IMR-90 (cell line): ENCODE measurements around the gene CDON. TPM values are rescaled to one million over a fixed set of nuclear protein-coding genes. Genes with fewer than 3 reads are reported as not detected.

Experiments
- ATAC-seq: fragments of 200-7000 bp; cut with Tn5 transposase; 2 replicates; pipeline ENCODE4 v1.9.1; 2020; ENCODE audit warnings: low read depth, mild to moderate bottlenecking, moderate library complexity
- BruUV-seq: library from RNA; stranded (reverse); fragments of 400-500 nt; replicated peaks from 2 replicates; lab custom pipeline; 2021; lab: Mats Ljungman, UMichigan
- CTCF ChIA-PET: fragments of 300-600 bp; formaldehyde crosslinking; extraction: SDS; loops from one replicate; lab custom pipeline; 2021; ENCODE audit warnings: antibody characterized with exemption; lab: Yijun Ruan, JAX
- POLR2A ChIA-PET: fragments of 300-600 bp; sonication (Branson Sonifier 250); formaldehyde crosslinking; loops from one replicate; lab custom pipeline; 2022; ENCODE audit warnings: antibody characterized with exemption; ENCODE audit not compliant: unreplicated experiment; lab: Charles Lee
- DNase-seq: peaks from one replicate; pipeline ENCODE4 v3.0.0; 2013
- H2AFZ ChIP-seq: replicated peaks from 2 replicates; pipeline ENCODE3; 2013; ENCODE audit warnings: low read length, mild to moderate bottlenecking; ENCODE audit not compliant: poor library complexity
- H2AK5ac ChIP-seq: 2 replicates; pipeline ENCODE4 v1.6.1; 2013; ENCODE audit warnings: low read depth, low read length, inconsistent platforms
- H2AK9ac ChIP-seq: replicated peaks from 2 replicates; pipeline ENCODE3; 2013; ENCODE audit warnings: mild to moderate bottlenecking, low read depth, low read length, moderate library complexity; ENCODE audit not compliant: poor library complexity
- H2BK120ac ChIP-seq: 2 replicates; pipeline ENCODE4 v1.6.1; 2013; ENCODE audit warnings: low read depth, low read length, inconsistent platforms
- H2BK15ac ChIP-seq: 3 replicates; pipeline ENCODE4 v1.6.1; 2013; ENCODE audit warnings: low read depth, low read length, inconsistent platforms
- H2BK20ac ChIP-seq: 2 replicates; pipeline ENCODE4 v1.6.1; 2013; ENCODE audit warnings: low read depth, mild to moderate bottlenecking, inconsistent platforms, low read length, moderate library complexity
- H2BK5ac ChIP-seq: 2 replicates; pipeline ENCODE4 v1.6.1; 2013; ENCODE audit warnings: mild to moderate bottlenecking, low read depth, low read length, inconsistent platforms; ENCODE audit not compliant: poor library complexity, severe bottlenecking
- H3K14ac ChIP-seq: replicated peaks from 2 replicates; pipeline ENCODE4 v1.6.1; 2013; ENCODE audit warnings: low read depth, low read length, inconsistent platforms
- H3K18ac ChIP-seq: 2 replicates; pipeline ENCODE4 v1.6.1; 2013; ENCODE audit warnings: low read depth, low read length, control low read depth
- H3K23ac ChIP-seq: 2 replicates; pipeline ENCODE4 v1.6.1; 2013; ENCODE audit warnings: low read depth, low read length, inconsistent platforms
- H3K27ac ChIP-seq: 2 replicates; pipeline ENCODE4 v1.5.1; 2013; ENCODE audit warnings: mild to moderate bottlenecking, control low read depth, low read length; ENCODE audit not compliant: insufficient read depth
- H3K27me3 ChIP-seq: 2 replicates; pipeline ENCODE4 v1.6.1; 2013; ENCODE audit warnings: low read length; ENCODE audit not compliant: control insufficient read depth, insufficient read depth
- H3K36me3 ChIP-seq: 2 replicates; pipeline ENCODE4 v1.6.1; 2013; ENCODE audit warnings: low read length, mixed read lengths; ENCODE audit not compliant: control insufficient read depth, insufficient read depth
- H3K4ac ChIP-seq: 2 replicates; pipeline ENCODE4 v1.6.1; 2013; ENCODE audit warnings: low read depth, low read length, inconsistent platforms
- H3K4me1 ChIP-seq: 2 replicates; pipeline ENCODE4 v1.6.1; 2013; ENCODE audit warnings: low read length, mixed read lengths; ENCODE audit not compliant: control insufficient read depth, insufficient read depth
- H3K4me2 ChIP-seq: 2 replicates; pipeline ENCODE4 v1.6.1; 2013; ENCODE audit warnings: low read depth, mild to moderate bottlenecking, control low read depth, low read length, moderate library complexity
- H3K4me3 ChIP-seq: 2 replicates; pipeline ENCODE4 v1.5.1; 2013; ENCODE audit warnings: low read depth, mild to moderate bottlenecking, control low read depth, low read length, moderate library complexity; ENCODE audit not compliant: insufficient read depth
- H3K56ac ChIP-seq: 2 replicates; pipeline ENCODE4 v1.6.1; 2013; ENCODE audit warnings: low read length, inconsistent platforms; ENCODE audit not compliant: insufficient read depth; ENCODE audit errors: extremely low read depth
- H3K79me1 ChIP-seq, 2 experiments: 2 replicates each; pipeline ENCODE4 v1.6.1; 2013; ENCODE audit warnings: low read length in 2 of 2, inconsistent platforms in 1 of 2, low read depth in 1 of 2
- H3K9ac ChIP-seq: 2 replicates; pipeline ENCODE4 v1.6.1; 2013; ENCODE audit warnings: low read depth, low read length, control low read depth
- H3K9me1 ChIP-seq: 2 replicates; pipeline ENCODE4 v1.6.1; 2013; ENCODE audit warnings: low read length, inconsistent platforms; ENCODE audit not compliant: insufficient read depth
- H3K9me3 ChIP-seq: 2 replicates; pipeline ENCODE4 v1.6.1; 2013; ENCODE audit warnings: low read length; ENCODE audit not compliant: control insufficient read depth, insufficient read depth
- H4K20me1 ChIP-seq: 2 replicates; pipeline ENCODE4 v1.6.1; 2013; ENCODE audit warnings: low read length, inconsistent platforms; ENCODE audit not compliant: insufficient read depth
- H4K5ac ChIP-seq: 2 replicates; pipeline ENCODE4 v1.6.1; 2013; ENCODE audit warnings: mild to moderate bottlenecking, low read depth, low read length, control low read depth
- H4K8ac ChIP-seq, 2 experiments: 2 replicates each; pipeline ENCODE4 v1.6.1; 2013; ENCODE audit warnings: low read depth in 2 of 2, low read length in 2 of 2, control low read depth in 1 of 2, inconsistent platforms in 1 of 2
- H4K91ac ChIP-seq: 2 replicates; pipeline ENCODE4 v1.6.1; 2013; ENCODE audit warnings: low read depth, low read length, inconsistent platforms; ENCODE audit not compliant: insufficient read depth
- NFE2L2 ChIP-seq: fragments of 150-350 bp; IDR thresholded peaks from 2 replicates; pipeline ENCODE4 v1.6.1; 2016; ENCODE audit warnings: low read depth, mild to moderate bottlenecking, low read length
- POLR2A ChIP-seq: IDR thresholded peaks from 2 replicates; pipeline ENCODE4 v1.6.1; 2012; ENCODE audit warnings: mild to moderate bottlenecking, low read depth, low read length
- RAD21 ChIP-seq: IDR thresholded peaks from 2 replicates; pipeline ENCODE4 v1.6.1; 2012; ENCODE audit warnings: low read length, improper control_type of control experiment
- WGBS, 2 experiments: methylation state at CpG; one replicate each; pipeline versions ENCODE4 v1.1.5 to v1.1.7; 2013; ENCODE audit warnings: missing lambda C conversion rate in 2 of 2; ENCODE audit not compliant: insufficient read length in 1 of 2; ENCODE audit errors: extremely low coverage in 2 of 2; 5-methylcytosine and 5-hydroxymethylcytosine counted together
- dilution Hi-C: fragments of 300-500 bp; cut with HindIII; formaldehyde crosslinking; loops from one replicate; pipeline ENCODE4 v1.14.3; 2018; ENCODE audit warnings: low sequenced_read_pairs; ENCODE audit not compliant: unreplicated experiment
- in situ Hi-C: fragments of 300-500 bp; cut with MboI; formaldehyde crosslinking; loops from 3 replicates; pipeline ENCODE4 v1.14.3; 2019; ENCODE audit warnings: low sequenced_read_pairs, inconsistent platforms, mixed read lengths
- intact Hi-C: fragments of 100-400 bp; cut with micrococcal nuclease; formaldehyde crosslinking; loops from 2 replicates; pipeline ENCODE4 v1.10.0; 2022
- polyA plus RNA-seq, 3 experiments: library from polyadenylated mRNA; depleted of rRNA; stranded (reverse); fragments of >200 nt; gene quantifications; 2 replicates each; pipeline ENCODE4 v1.2.3, GENCODE V29; 2012; ENCODE audit warnings: low replicate concordance in 1 of 3
- total RNA-seq: library from RNA; depleted of rRNA; stranded (reverse); fragments of >200 nt; gene quantifications from 2 replicates; pipeline ENCODE4 v1.2.3, GENCODE V29; 2012

CDON gene
- total and polyA plus RNA-seq, 2 of the 4 experiments (the other 2 are of a cell fraction), result 1.2 to 3.8 TPM

GRCh38 chr11:125934473-125934872, 128.2 kb downstream of the CDON start:
- Histone ChIP-seq H3K9me3 (no peaks in the 10 kb centered on the region), H3K27me3 (peaks cover 31% of the 10 kb centered on the region), H3K36me3 (no peaks in the 10 kb centered on the region), H2BK20ac (no peak overlapping the region), H3K4me2 (no peak overlapping the region), H3K79me1 (no peaks in the 10 kb centered on the region), H3K27ac (no peak overlapping the region), H3K4me3 (no peak overlapping the region), H3K14ac (no peak overlapping the region), H3K9me1 (no peaks in the 10 kb centered on the region), H2AFZ (no peak overlapping the region), H3K4ac (no peak overlapping the region), H2BK5ac (no peak overlapping the region), H3K18ac (no peak overlapping the region), H2BK15ac (no peak overlapping the region), H3K56ac (no peak overlapping the region), H4K20me1 (no peaks in the 10 kb centered on the region), H4K8ac (no peak overlapping the region), H3K4me1 (no peaks in the 10 kb centered on the region; the same call in 1 of the 2 replicates), H4K91ac (no peak overlapping the region), H2AK5ac (no peak overlapping the region), H2BK120ac (no peak overlapping the region), H3K23ac (no peak overlapping the region), H3K9ac (no peak overlapping the region), H2AK9ac (no peak overlapping the region), H4K5ac (no peak overlapping the region)
- TF ChIP-seq NFE2L2 (no peak), POLR2A (no peak), RAD21 (no peak)
- dilution Hi-C loops (no loop called here), intact Hi-C loops (no loop called here), in situ Hi-C loops (no loop called here)
- ATAC-seq (no peak), DNase-seq (no peak)
- CTCF ChIA-PET, result no interaction called here
- no TSS peak for BruUV-seq
- POLR2A ChIA-PET, result no interaction called here
- WGBS, 2 experiments, result no CpG with 5 or more reads among the region's 8 CpGs
